Uterus (tissue), 2 donors: ENCODE measurements around the gene CHST9.
"Not testable (repeated sequence)": the region's sequence is repeated elsewhere in the genome, so short reads cannot be mapped to it uniquely, and the experiment has no call there.

ENCODE experiments used
- POLR2A ChIP-seq, 2 donors: fragments of 450-650 bp; IDR thresholded peaks; one replicate each; pipeline ENCODE4 v1.6.1; 2016; ENCODE audit warnings: antibody characterized with exemption in 2 of 2, mild to moderate bottlenecking in 1 of 2, moderate library complexity in 1 of 2
- TF ChIP-seq, protein P1 (sequence below), 4 experiments: fragments of 200-600 bp in 2 of 4; fragments of 450-650 bp in 2 of 4; sonication (generic) in 2 of 4; IDR thresholded peaks; one replicate each; pipeline ENCODE4 v1.5.1; 2016 to 2019; ENCODE audit warnings: antibody characterized with exemption in 4 of 4, mild to moderate bottlenecking in 2 of 4, moderate library complexity in 1 of 4

GRCh38 chr18:27163197-27163716, 21.9 kb downstream of the CHST9 start:
- TF ChIP-seq, protein P1, sequence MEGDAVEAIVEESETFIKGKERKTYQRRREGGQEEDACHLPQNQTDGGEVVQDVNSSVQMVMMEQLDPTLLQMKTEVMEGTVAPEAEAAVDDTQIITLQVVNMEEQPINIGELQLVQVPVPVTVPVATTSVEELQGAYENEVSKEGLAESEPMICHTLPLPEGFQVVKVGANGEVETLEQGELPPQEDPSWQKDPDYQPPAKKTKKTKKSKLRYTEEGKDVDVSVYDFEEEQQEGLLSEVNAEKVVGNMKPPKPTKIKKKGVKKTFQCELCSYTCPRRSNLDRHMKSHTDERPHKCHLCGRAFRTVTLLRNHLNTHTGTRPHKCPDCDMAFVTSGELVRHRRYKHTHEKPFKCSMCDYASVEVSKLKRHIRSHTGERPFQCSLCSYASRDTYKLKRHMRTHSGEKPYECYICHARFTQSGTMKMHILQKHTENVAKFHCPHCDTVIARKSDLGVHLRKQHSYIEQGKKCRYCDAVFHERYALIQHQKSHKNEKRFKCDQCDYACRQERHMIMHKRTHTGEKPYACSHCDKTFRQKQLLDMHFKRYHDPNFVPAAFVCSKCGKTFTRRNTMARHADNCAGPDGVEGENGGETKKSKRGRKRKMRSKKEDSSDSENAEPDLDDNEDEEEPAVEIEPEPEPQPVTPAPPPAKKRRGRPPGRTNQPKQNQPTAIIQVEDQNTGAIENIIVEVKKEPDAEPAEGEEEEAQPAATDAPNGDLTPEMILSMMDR (IDR thresholded peaks at IDR 0.05): not testable (repeated sequence)
- TF ChIP-seq POLR2A (IDR thresholded peaks at IDR 0.05): not testable (repeated sequence)
